ENCODE data around the gene COA3.

GRCh38 chr17:42792545-42792944 lies 6.0 kb downstream of the COA3 start:
- TF ChIP-seq CTCF (IDR thresholded peaks at IDR 0.05) (no peak), REST (IDR thresholded peaks at IDR 0.05; ENCODE audit: insufficient read depth in 1 of 2, low read depth in 2 of 2, low read length in 1 of 2) (no peak), SIN3A (IDR thresholded peaks at IDR 0.05; ENCODE audit: borderline replicate concordance, insufficient read depth, low read depth, low read length) (no peak)

Data from Panc1 (cell line).